SK-N-SH treated with all-trans-retinoic acid at 6 μM for 48 hours (cell line): ENCODE results near the gene PRELID3B.
"Not testable (repeated sequence)": the region's sequence is repeated elsewhere in the genome, so short reads cannot be mapped to it uniquely, and the experiment has no call there.

Experiments
- ATAC-seq: fragments of 200-7000 bp; cut with Tn5 transposase; 3 replicates; pipeline ENCODE4 v1.9.1; 2020; ENCODE audit warnings: mild to moderate bottlenecking, moderate library complexity
- ARNTL ChIP-seq: fragments of 450-650 bp; formaldehyde crosslinking; IDR thresholded peaks from 2 replicates; pipeline ENCODE4 v1.5.0; 2020; ENCODE audit warnings: low read depth, mild to moderate bottlenecking, moderate library complexity, borderline replicate concordance
- BACH2 ChIP-seq: fragments of 250-450 bp; sonication (Bioruptor Pico); IDR thresholded peaks from 2 replicates; pipeline ENCODE4 v1.9.0; 2021; ENCODE audit warnings: mild to moderate bottlenecking, borderline replicate concordance
- CREB5 ChIP-seq: fragments of 250-450 bp; sonication (Bioruptor Pico); IDR thresholded peaks from 2 replicates; pipeline ENCODE4 v1.5.1; 2020; ENCODE audit warnings: low read depth, mild to moderate bottlenecking, moderate library complexity
- CSDC2 ChIP-seq: fragments of 250-450 bp; sonication (Bioruptor Pico); IDR thresholded peaks from 2 replicates; pipeline ENCODE4 v1.5.0; 2020; ENCODE audit warnings: mild to moderate bottlenecking, moderate library complexity
- ESRRG ChIP-seq: fragments of 250-450 bp; sonication (Bioruptor Pico); IDR thresholded peaks from 2 replicates; pipeline ENCODE4 v1.6.1; 2021; ENCODE audit warnings: mild to moderate bottlenecking
- GLIS3 ChIP-seq: fragments of 250-450 bp; sonication (Bioruptor Pico); IDR thresholded peaks from 2 replicates; pipeline ENCODE4 v1.5.0; 2020; ENCODE audit warnings: mild to moderate bottlenecking, moderate library complexity
- OSR1 ChIP-seq: fragments of 250-450 bp; sonication (Bioruptor Pico); IDR thresholded peaks from 2 replicates; pipeline ENCODE4 v1.8.0; 2022; ENCODE audit warnings: moderate library complexity, mild to moderate bottlenecking, inconsistent platforms
- POU6F1 ChIP-seq: fragments of 250-450 bp; sonication (Bioruptor Pico); IDR thresholded peaks from 2 replicates; pipeline ENCODE4 v1.8.0; 2021; ENCODE audit warnings: low read depth, mild to moderate bottlenecking, moderate library complexity, borderline replicate concordance
- PPARA ChIP-seq: fragments of 250-450 bp; sonication (Bioruptor Pico); IDR thresholded peaks from 2 replicates; pipeline ENCODE4 v1.5.0; 2020; ENCODE audit warnings: mild to moderate bottlenecking, borderline replicate concordance
- RARB ChIP-seq: fragments of 250-450 bp; sonication (Bioruptor Pico); IDR thresholded peaks from 2 replicates; pipeline ENCODE4 v1.8.0; 2021; ENCODE audit warnings: mild to moderate bottlenecking, moderate library complexity
- SNAI2 ChIP-seq: fragments of 250-450 bp; sonication (Bioruptor Pico); IDR thresholded peaks from 2 replicates; pipeline ENCODE4 v1.5.0; 2020; ENCODE audit warnings: mild to moderate bottlenecking, moderate library complexity
- TCF4 ChIP-seq: fragments of 250-450 bp; sonication (Bioruptor Pico); IDR thresholded peaks from 2 replicates; pipeline ENCODE4 v1.8.0; 2021; ENCODE audit warnings: mild to moderate bottlenecking, moderate library complexity, borderline replicate concordance
- TSHZ2 ChIP-seq: fragments of 250-450 bp; sonication (Bioruptor Pico); IDR thresholded peaks from 2 replicates; pipeline ENCODE4 v1.5.0; 2020; ENCODE audit warnings: mild to moderate bottlenecking, moderate library complexity
- ZC3H10 ChIP-seq: fragments of 250-450 bp; sonication (Bioruptor Pico); IDR thresholded peaks from 2 replicates; pipeline ENCODE4 v1.5.1; 2021; ENCODE audit warnings: mild to moderate bottlenecking, moderate library complexity
- ZFP3 ChIP-seq: fragments of 250-450 bp; sonication (Bioruptor Pico); IDR thresholded peaks from 2 replicates; pipeline ENCODE4 v1.5.0; 2020; ENCODE audit warnings: mild to moderate bottlenecking, moderate library complexity
- ZNF565 ChIP-seq: fragments of 450-650 bp; formaldehyde crosslinking; conservative IDR thresholded peaks from 2 replicates; pipeline ENCODE4 v1.5.0; 2020; ENCODE audit warnings: low read depth, mild to moderate bottlenecking, moderate library complexity
- ZNF70 ChIP-seq: fragments of 450-650 bp; formaldehyde crosslinking; IDR thresholded peaks from 2 replicates; pipeline ENCODE4 v1.5.0; 2020; ENCODE audit warnings: mild to moderate bottlenecking, moderate library complexity
- ZNF8 ChIP-seq: fragments of 450-650 bp; formaldehyde crosslinking; IDR thresholded peaks from 2 replicates; pipeline ENCODE4 v1.5.0; 2020; ENCODE audit warnings: mild to moderate bottlenecking, moderate library complexity

PRELID3B gene

GRCh38 chr20:59042796-59043631, 428 bp upstream of the PRELID3B start:
- TF ChIP-seq GLIS3 (no peak), PPARA (no peak), ZFP3 (CRISPR knock-in tag) (peak; percentile 32; the same call in 1 of the 2 replicates)
- peak; percentile 99 for ATAC-seq

- not testable (repeated sequence) for ATAC-seq
Measured at GRCh38 chr20:59041487-59041886, 1.1 kb downstream of the PRELID3B start.

GRCh38 chr20:59040667-59041066, 1.9 kb downstream of the PRELID3B start:
- ATAC-seq: no peak
- TF ChIP-seq SNAI2 (CRISPR knock-in tag) (no peak), OSR1 (CRISPR knock-in tag) (no peak), TSHZ2 (CRISPR knock-in tag) (no peak), ARNTL (CRISPR knock-in tag) (no peak), ESRRG (no peak), RARB (no peak), PPARA (no peak), BACH2 (CRISPR knock-in tag) (no peak), CSDC2 (no peak)

- ATAC-seq: no peak
Measured at GRCh38 chr20:59039233-59039632, 3.4 kb downstream of the PRELID3B start.

GRCh38 chr20:59037386-59037785, 5.2 kb downstream of the PRELID3B start:
- no peak for ATAC-seq
- TF ChIP-seq ZC3H10 (CRISPR knock-in tag) (no peak), SNAI2 (CRISPR knock-in tag) (no peak)

More at GRCh38 chr20:59039233-59039632, 3.4 kb downstream of the PRELID3B start:
- no peak for TF ChIP-seq ARNTL (CRISPR knock-in tag)
- TF ChIP-seq OSR1 (CRISPR knock-in tag): no peak

- TF ChIP-seq ZNF70 (no peak), SNAI2 (CRISPR knock-in tag) (no peak), ZFP3 (CRISPR knock-in tag) (no peak), ZC3H10 (CRISPR knock-in tag) (no peak), TCF4 (CRISPR knock-in tag) (no peak), OSR1 (CRISPR knock-in tag) (no peak)
- no peak for ATAC-seq
Measured at GRCh38 chr20:59035381-59035780, 7.2 kb downstream of the PRELID3B start.

- ATAC-seq: no peak
- TF ChIP-seq CREB5 (CRISPR knock-in tag): no peak
- no peak for TF ChIP-seq BACH2 (CRISPR knock-in tag)
- TF ChIP-seq ZNF565 (CRISPR knock-in tag): no peak
- no peak for TF ChIP-seq ARNTL (CRISPR knock-in tag)
- TF ChIP-seq ZNF8 (CRISPR knock-in tag): no peak
- no peak for TF ChIP-seq ESRRG
Measured at GRCh38 chr20:59033616-59034165, 8.9 kb downstream of the PRELID3B start.

- TF ChIP-seq GLIS3 (no peak), BACH2 (CRISPR knock-in tag) (no peak), ZC3H10 (CRISPR knock-in tag) (no peak), SNAI2 (CRISPR knock-in tag) (no peak), POU6F1 (CRISPR knock-in tag) (no peak), ARNTL (CRISPR knock-in tag) (no peak)
- ATAC-seq: no peak
Measured at GRCh38 chr20:59033093-59033492, 9.5 kb downstream of the PRELID3B start.
